HEK293 (cell line): ENCODE measurements around the gene GPATCH4.

ENCODE experiments used
- EGR2 ChIP-seq: fragments of 450-650 bp; formaldehyde crosslinking; IDR thresholded peaks from 2 replicates; pipeline ENCODE4 v1.5.1; 2016; ENCODE audit warnings: low read depth, missing biosample characterization, missing genetic modification characterization
- FEZF1 ChIP-seq: fragments of 450-650 bp; formaldehyde crosslinking; IDR thresholded peaks from 2 replicates; pipeline ENCODE4 v1.5.1; 2016; ENCODE audit warnings: missing biosample characterization, missing genetic modification characterization
- GLIS1 ChIP-seq: fragments of 450-650 bp; formaldehyde crosslinking; IDR thresholded peaks from 2 replicates; pipeline ENCODE4 v1.5.1; 2016; ENCODE audit warnings: missing biosample characterization, missing genetic modification characterization
- GLIS2 ChIP-seq: fragments of 450-650 bp; formaldehyde crosslinking; IDR thresholded peaks from 2 replicates; pipeline ENCODE4 v1.5.1; 2016; ENCODE audit warnings: missing biosample characterization, missing genetic modification characterization
- HIC1 ChIP-seq: fragments of 450-650 bp; formaldehyde crosslinking; IDR thresholded peaks from 2 replicates; pipeline ENCODE4 v1.5.1; 2016; ENCODE audit warnings: missing biosample characterization, missing genetic modification characterization
- HOXA7 ChIP-seq: sonication (generic); formaldehyde crosslinking; IDR thresholded peaks from 2 replicates; pipeline ENCODE4 v1.8.1; 2022; ENCODE audit warnings: missing genetic modification reagents, borderline replicate concordance
- IKZF3 ChIP-seq: fragments of 450-650 bp; IDR thresholded peaks from 2 replicates; pipeline ENCODE4 v1.5.0; 2018; ENCODE audit warnings: missing biosample characterization, mild to moderate bottlenecking, missing genetic modification characterization, moderate library complexity
- INSM2 ChIP-seq: fragments of 450-650 bp; formaldehyde crosslinking; IDR thresholded peaks from 2 replicates; pipeline ENCODE4 v1.5.1; 2016; ENCODE audit warnings: missing biosample characterization, missing genetic modification characterization
- KLF17 ChIP-seq: fragments of 450-650 bp; formaldehyde crosslinking; IDR thresholded peaks from 2 replicates; pipeline ENCODE4 v1.5.1; 2016; ENCODE audit warnings: missing biosample characterization, missing genetic modification characterization
- OSR2 ChIP-seq: fragments of 450-650 bp; formaldehyde crosslinking; IDR thresholded peaks from 2 replicates; pipeline ENCODE4 v1.5.1; 2016; ENCODE audit warnings: missing biosample characterization, missing genetic modification characterization
- PRDM1 ChIP-seq: fragments of 450-650 bp; formaldehyde crosslinking; IDR thresholded peaks from 2 replicates; pipeline ENCODE4; 2016; ENCODE audit warnings: missing biosample characterization, missing genetic modification characterization
- RBAK ChIP-seq: fragments of 450-650 bp; formaldehyde crosslinking; IDR thresholded peaks from 2 replicates; pipeline ENCODE4 v1.5.1; 2016; ENCODE audit warnings: missing biosample characterization, missing genetic modification characterization
- SP7 ChIP-seq: fragments of 450-650 bp; formaldehyde crosslinking; IDR thresholded peaks from 2 replicates; pipeline ENCODE4 v1.5.1; 2016; ENCODE audit warnings: missing biosample characterization, missing genetic modification characterization
- YY2 ChIP-seq: fragments of 450-650 bp; formaldehyde crosslinking; IDR thresholded peaks from 2 replicates; pipeline ENCODE4 v1.5.1; 2016; ENCODE audit warnings: missing biosample characterization, missing genetic modification characterization
- ZBTB17 ChIP-seq: fragments of 450-650 bp; formaldehyde crosslinking; IDR thresholded peaks from 2 replicates; pipeline ENCODE4 v1.5.1; 2016; ENCODE audit warnings: missing biosample characterization, missing genetic modification characterization
- ZEB2 ChIP-seq: fragments of 450-650 bp; formaldehyde crosslinking; IDR thresholded peaks from 2 replicates; pipeline ENCODE4 v1.5.1; 2016; ENCODE audit warnings: missing biosample characterization, missing genetic modification characterization
- ZFHX2 ChIP-seq: fragments of 450-650 bp; formaldehyde crosslinking; conservative IDR thresholded peaks from 2 replicates; pipeline ENCODE4 v1.5.1; 2016; ENCODE audit warnings: missing biosample characterization, missing genetic modification characterization
- ZNF112 ChIP-seq: fragments of 450-650 bp; formaldehyde crosslinking; IDR thresholded peaks from 2 replicates; pipeline ENCODE4 v1.5.0; 2017; ENCODE audit warnings: missing biosample characterization, missing genetic modification characterization
- ZNF133 ChIP-seq: fragments of 450-650 bp; formaldehyde crosslinking; IDR thresholded peaks from 2 replicates; pipeline ENCODE4 v1.5.1; 2016; ENCODE audit warnings: missing biosample characterization, missing genetic modification characterization
- ZNF184 ChIP-seq: fragments of 450-650 bp; IDR thresholded peaks from 2 replicates; pipeline ENCODE4 v1.5.1; 2018; ENCODE audit warnings: missing biosample characterization, mild to moderate bottlenecking, missing genetic modification characterization
- ZNF248 ChIP-seq: fragments of 450-650 bp; formaldehyde crosslinking; IDR thresholded peaks from 2 replicates; pipeline ENCODE4 v1.5.1; 2017; ENCODE audit warnings: missing biosample characterization, missing genetic modification characterization
- ZNF37A ChIP-seq: fragments of 450-650 bp; IDR thresholded peaks from 2 replicates; pipeline ENCODE4 v1.5.1; 2018; ENCODE audit warnings: missing biosample characterization, missing genetic modification characterization
- ZNF707 ChIP-seq: fragments of 450-650 bp; formaldehyde crosslinking; IDR thresholded peaks from 2 replicates; pipeline ENCODE4 v1.5.1; 2016; ENCODE audit warnings: missing biosample characterization, missing genetic modification characterization
- ZNF843 ChIP-seq: fragments of 450-650 bp; formaldehyde crosslinking; IDR thresholded peaks from 2 replicates; pipeline ENCODE4 v1.5.1; 2016; ENCODE audit warnings: missing biosample characterization, missing genetic modification characterization
- ZXDB ChIP-seq: fragments of 450-650 bp; formaldehyde crosslinking; IDR thresholded peaks from 2 replicates; pipeline ENCODE4 v1.5.1; 2016; ENCODE audit warnings: missing biosample characterization, missing genetic modification characterization
- TF ChIP-seq, protein P1 (sequence below): fragments of 450-650 bp; formaldehyde crosslinking; IDR thresholded peaks from 2 replicates; pipeline ENCODE4 v1.5.1; 2016; ENCODE audit warnings: missing biosample characterization, missing genetic modification characterization
- TF ChIP-seq, protein P2 (sequence below): fragments of 450-650 bp; formaldehyde crosslinking; IDR thresholded peaks from 2 replicates; pipeline ENCODE4 v1.5.1; 2017; ENCODE audit warnings: missing biosample characterization, missing genetic modification characterization
- TF ChIP-seq, protein P3 (sequence below): fragments of 450-650 bp; formaldehyde crosslinking; IDR thresholded peaks from 2 replicates; pipeline ENCODE4 v1.5.1; 2016; ENCODE audit warnings: missing biosample characterization, missing genetic modification characterization, low read depth

Gene GPATCH4

DNA sequence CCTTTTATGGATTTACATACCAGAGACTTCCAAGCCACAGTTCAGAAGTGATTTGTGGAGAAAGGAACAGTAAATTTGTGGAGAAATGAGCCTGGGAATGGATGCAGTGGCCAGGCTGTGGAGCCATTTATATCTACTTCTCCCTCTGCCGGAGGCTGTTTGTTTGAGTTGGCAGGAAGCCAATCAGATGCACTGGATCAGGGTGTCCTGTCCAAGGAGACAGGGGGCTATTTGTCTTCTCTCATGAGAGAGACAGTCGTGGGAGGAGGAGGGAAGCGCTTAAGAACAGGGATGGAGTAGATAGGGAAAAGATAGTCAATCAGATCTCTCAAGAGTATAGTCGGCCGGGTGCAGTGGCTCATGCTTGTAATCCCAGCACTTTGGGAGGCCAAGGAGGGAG lies 15.2 kb upstream of the GPATCH4 start (continued):
- no peak for TF ChIP-seq INSM2
- TF ChIP-seq ZEB2, result peak; percentile 66; the same call in 1 of the 2 replicates
- peak; percentile 49; the same call in 1 of the 2 replicates for TF ChIP-seq ZNF843
- no peak for TF ChIP-seq ZNF707 (tag by site-specific recombination)
- TF ChIP-seq YY2 (tag by site-specific recombination), result no peak
- peak; percentile 45; the same call in 1 of the 2 replicates for TF ChIP-seq IKZF3
- TF ChIP-seq RBAK, result peak; percentile 82
- TF ChIP-seq ZNF37A (tag by site-specific recombination), result no peak
- TF ChIP-seq ZNF184, result peak; percentile 25; the same call in 1 of the 2 replicates
- no peak for TF ChIP-seq KLF17 (tag by site-specific recombination)
- TF ChIP-seq OSR2 (tag by site-specific recombination), result peak; percentile 69
- peak; percentile 59 for TF ChIP-seq EGR2
- TF ChIP-seq, protein P1, sequence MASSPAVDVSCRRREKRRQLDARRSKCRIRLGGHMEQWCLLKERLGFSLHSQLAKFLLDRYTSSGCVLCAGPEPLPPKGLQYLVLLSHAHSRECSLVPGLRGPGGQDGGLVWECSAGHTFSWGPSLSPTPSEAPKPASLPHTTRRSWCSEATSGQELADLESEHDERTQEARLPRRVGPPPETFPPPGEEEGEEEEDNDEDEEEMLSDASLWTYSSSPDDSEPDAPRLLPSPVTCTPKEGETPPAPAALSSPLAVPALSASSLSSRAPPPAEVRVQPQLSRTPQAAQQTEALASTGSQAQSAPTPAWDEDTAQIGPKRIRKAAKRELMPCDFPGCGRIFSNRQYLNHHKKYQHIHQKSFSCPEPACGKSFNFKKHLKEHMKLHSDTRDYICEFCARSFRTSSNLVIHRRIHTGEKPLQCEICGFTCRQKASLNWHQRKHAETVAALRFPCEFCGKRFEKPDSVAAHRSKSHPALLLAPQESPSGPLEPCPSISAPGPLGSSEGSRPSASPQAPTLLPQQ (tag by site-specific recombination), result peak; percentile 47
- TF ChIP-seq FEZF1 (tag by site-specific recombination), result no peak
- no peak for TF ChIP-seq HIC1
- TF ChIP-seq, protein P2, sequence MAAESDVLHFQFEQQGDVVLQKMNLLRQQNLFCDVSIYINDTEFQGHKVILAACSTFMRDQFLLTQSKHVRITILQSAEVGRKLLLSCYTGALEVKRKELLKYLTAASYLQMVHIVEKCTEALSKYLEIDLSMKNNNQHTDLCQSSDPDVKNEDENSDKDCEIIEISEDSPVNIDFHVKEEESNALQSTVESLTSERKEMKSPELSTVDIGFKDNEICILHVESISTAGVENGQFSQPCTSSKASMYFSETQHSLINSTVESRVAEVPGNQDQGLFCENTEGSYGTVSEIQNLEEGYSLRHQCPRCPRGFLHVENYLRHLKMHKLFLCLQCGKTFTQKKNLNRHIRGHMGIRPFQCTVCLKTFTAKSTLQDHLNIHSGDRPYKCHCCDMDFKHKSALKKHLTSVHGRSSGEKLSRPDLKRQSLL (tag by site-specific recombination), result no peak
- TF ChIP-seq GLIS2 (tag by site-specific recombination), result peak; percentile 45
- TF ChIP-seq ZNF112 (tag by site-specific recombination), result 0 out of 2 replicates have a peak, but pooled peaks have one; percentile 26
- TF ChIP-seq PRDM1, result peak; percentile 79
- TF ChIP-seq ZNF248 (tag by site-specific recombination), result no peak
- 0 out of 2 replicates have a peak, but pooled peaks have one; percentile 13 for TF ChIP-seq ZNF133 (tag by site-specific recombination)
- TF ChIP-seq SP7 (tag by site-specific recombination), result peak; percentile 74
- TF ChIP-seq ZXDB (tag by site-specific recombination), result peak; percentile 78
- TF ChIP-seq ZBTB17 (tag by site-specific recombination), result peak; percentile 90
- TF ChIP-seq GLIS1 (tag by site-specific recombination), result peak; percentile 66
- TF ChIP-seq, protein P3, sequence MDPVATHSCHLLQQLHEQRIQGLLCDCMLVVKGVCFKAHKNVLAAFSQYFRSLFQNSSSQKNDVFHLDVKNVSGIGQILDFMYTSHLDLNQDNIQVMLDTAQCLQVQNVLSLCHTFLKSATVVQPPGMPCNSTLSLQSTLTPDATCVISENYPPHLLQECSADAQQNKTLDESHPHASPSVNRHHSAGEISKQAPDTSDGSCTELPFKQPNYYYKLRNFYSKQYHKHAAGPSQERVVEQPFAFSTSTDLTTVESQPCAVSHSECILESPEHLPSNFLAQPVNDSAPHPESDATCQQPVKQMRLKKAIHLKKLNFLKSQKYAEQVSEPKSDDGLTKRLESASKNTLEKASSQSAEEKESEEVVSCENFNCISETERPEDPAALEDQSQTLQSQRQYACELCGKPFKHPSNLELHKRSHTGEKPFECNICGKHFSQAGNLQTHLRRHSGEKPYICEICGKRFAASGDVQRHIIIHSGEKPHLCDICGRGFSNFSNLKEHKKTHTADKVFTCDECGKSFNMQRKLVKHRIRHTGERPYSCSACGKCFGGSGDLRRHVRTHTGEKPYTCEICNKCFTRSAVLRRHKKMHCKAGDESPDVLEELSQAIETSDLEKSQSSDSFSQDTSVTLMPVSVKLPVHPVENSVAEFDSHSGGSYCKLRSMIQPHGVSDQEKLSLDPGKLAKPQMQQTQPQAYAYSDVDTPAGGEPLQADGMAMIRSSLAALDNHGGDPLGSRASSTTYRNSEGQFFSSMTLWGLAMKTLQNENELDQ (tag by site-specific recombination), result no peak
- no peak for TF ChIP-seq HOXA7 (CRISPR knock-in tag)
- TF ChIP-seq ZFHX2, result no peak; the same call in 1 of the 2 replicates
